CD4-positive, alpha-beta T cell treated with Interleukin-12 subunit alpha and Interleukin-12 subunit beta, for 1 hour (primary cell): Measurements from ENCODE around the gene B4GALNT2.
"Not testable (repeated sequence)": the region's sequence is repeated elsewhere in the genome, so short reads cannot be mapped to it uniquely, and the experiment has no call there.

ENCODE experiments used
- DNase-seq: peaks from one replicate; pipeline ENCODE4 v3.0.0-alpha.2; 2020

B4GALNT2 gene

DNA sequence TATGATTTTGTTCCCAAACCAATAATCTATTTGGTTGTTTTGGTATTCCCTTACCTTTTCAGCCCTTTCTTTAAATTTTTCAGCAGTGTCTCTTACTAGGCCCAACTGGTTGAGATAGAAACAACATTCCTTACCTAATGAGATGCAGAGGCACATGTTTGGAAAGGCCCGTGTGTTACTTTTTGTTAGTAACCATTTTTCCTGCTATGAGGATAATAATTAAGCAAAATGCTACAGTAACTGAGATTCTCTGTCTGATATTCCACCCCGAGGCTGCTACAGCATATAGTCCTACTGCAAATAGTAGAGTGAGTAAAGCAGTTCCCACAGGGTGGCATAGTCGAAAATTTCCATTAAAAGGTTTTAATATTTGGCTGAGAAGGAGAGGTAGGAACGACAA is 10.0 kb upstream of the B4GALNT2 start:
- no peak for DNase-seq

DNA sequence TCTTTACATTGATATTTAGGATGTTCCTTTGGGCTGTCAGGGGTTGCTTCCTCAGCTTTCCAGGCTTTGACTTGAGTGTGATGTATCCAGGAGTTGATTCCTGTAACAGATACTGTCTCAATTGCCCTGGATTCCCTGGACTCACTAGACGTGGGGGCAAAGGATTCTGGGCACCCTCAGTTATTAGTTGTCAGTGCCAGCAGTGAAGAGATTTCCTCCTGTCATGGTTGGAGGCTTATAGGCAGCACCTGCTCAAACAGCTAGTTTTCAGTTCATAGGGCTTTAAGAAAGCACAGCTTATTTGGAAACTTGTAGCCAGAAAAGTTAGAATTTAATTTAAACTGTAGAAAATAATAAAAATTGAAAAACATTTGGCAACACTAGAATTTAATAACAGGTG is 9.5 kb upstream of the B4GALNT2 start:
- DNase-seq, result no peak

DNA sequence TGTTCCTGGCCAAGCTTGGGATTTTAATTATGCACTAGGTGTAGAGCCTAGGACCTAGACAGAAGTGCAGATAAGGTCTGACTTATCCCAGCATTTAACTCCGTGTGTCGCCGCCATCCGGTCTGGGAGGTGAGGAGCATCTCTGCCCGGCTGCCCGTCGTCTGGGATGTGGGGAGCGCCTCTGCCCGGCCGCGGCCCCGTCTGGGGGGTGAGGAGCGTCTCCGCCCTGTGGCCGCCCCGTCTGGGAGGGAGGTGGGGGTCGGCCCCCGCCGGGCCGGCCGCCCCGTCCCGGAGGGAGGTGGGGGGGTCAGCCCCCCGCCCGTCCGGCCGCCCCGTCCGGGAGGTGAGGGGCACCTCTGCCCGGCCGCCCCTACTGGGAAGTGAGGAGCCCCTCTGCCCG is 7.1 kb upstream of the B4GALNT2 start:
- DNase-seq, result no peak

DNA sequence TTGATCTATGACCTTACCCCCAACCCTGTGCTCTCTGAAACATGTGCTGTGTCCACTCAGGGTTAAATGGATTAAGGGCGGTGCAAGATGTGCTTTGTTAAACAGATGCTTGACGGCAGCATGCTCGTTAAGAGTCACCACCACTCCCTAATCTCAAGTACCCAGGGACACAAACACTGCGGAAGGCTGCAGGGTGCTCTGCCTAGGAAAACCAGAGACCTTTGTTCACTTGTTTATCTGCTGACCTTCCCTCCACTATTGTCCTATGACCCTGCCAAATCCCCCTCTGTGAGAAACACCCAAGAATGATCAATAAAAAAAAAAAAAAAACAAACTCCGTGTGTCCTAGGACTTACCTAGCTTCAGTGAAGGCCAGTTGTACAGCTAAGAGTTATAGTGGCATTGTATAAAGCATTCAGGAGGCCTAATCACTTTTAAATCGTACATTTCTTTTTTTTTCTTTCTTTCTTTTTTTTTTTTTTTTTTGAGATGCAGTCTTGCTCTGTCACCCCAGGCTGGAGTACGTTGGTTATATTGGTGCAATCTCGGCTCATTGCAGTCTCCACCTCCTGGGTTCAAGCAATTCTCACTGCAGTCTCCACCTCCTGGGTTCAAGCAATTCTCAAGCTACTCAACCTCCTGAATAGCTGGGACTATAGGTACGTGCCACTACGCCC is 6.2 kb upstream of the B4GALNT2 start:
- not testable (repeated sequence) for DNase-seq

DNA sequence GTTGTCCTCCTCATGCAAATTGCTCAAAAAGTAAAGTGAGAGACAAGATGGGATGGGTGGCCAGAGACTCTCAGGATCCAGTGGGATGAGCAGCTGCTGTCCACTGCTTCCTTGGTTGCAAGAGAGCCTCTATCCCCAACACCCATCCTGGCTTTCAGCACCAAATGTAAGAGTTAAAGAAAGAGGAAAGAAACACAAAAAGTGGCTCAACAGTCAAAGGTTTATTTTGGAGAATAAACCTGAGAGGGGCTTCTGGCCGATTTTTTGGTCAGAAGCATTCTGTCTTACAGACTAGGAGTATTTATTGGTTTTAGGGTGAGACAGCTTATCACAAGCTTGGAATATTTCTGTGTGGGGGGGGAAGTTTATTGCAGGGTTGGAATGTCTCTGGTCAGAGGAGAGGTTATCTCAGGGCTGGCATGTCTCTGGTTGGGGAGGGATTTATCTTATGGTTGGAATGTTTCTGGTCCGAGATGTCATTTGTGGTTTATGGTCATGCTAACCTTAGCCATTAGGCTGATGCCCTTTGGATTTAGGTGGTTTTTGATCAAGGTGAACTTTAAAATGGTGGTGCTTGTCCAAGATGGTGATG is 3.1 kb upstream of the B4GALNT2 start:
- DNase-seq, result not testable (repeated sequence)

DNA sequence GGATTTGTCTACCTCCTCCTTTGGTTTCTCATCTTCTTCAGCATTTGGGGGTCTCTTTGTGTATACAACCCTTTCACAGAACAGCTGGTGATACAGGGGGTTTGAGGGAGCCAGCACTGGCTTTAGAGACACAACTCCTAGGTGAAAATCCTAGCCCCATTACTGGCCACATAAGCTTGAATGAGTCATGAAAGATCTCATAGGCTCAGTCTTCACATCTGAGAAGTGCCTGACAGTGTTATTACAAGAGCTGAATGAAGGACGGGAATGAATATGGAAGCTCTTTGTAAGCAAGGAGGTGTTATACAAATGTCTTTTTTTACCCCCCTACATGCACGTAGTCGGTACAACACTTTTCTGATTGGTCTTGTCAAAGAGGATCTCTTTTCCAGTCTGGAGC is 1.7 kb upstream of the B4GALNT2 start:
- no peak for DNase-seq

DNA sequence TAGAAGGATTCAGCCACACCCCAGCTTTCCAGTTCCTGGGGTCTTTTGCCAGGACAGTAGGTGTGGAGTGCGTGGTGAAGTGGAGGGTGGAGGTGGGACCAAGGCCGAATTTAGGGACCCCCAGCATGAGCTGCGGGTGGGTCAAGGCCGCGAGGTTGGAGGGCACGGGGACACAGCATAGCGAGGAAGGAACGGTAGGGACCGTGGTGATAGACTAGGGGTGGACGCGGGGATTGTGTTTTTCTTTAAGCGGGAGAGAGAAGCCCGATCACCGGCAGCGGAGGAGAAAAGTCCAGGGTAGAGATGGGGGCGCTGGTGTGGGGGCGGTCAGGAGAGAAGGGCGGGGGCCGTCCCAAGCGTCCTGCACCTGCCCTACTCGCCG is 261 bp upstream of the B4GALNT2 start:
- DNase-seq, result no peak

DNA sequence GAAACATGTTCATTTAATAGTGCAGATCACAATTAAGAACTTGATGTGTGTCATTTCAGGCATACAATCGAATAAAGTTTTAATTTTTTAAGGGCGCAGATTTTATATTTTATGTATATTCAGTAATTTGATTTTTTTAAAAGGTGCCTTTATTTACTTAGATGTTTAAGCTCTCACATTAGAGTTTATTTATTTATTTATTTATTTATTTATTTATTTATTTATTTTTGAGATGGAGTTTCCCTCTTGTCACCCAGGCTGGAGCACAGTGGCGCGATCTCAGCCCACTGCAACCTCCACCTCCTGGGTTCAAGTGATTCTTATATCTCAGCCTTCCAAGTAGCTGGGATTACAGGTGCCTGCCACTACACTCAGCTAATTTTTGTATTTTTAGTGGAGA is 3.8 kb downstream of the B4GALNT2 start:
- no peak for DNase-seq

DNA sequence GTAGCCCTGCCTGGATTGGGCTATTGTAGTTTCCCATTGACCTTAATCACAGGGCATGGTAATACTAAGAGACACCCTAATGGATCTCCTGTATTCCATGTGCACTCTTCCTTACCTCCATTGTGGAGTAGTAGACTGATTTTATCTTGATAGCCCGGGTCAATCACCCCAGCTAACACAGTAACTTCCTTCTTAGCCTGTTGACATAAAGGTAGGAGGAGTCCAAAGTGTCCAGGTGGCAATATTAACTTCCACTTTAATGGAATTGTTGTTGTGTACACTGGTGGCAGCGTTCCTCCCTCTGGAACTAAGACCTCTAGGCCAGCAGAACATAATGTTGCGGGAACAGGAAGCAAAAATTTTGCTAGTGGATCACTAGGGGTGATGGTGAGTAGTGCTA is 13.1 kb downstream of the B4GALNT2 start:
- not testable (repeated sequence) for DNase-seq

DNA sequence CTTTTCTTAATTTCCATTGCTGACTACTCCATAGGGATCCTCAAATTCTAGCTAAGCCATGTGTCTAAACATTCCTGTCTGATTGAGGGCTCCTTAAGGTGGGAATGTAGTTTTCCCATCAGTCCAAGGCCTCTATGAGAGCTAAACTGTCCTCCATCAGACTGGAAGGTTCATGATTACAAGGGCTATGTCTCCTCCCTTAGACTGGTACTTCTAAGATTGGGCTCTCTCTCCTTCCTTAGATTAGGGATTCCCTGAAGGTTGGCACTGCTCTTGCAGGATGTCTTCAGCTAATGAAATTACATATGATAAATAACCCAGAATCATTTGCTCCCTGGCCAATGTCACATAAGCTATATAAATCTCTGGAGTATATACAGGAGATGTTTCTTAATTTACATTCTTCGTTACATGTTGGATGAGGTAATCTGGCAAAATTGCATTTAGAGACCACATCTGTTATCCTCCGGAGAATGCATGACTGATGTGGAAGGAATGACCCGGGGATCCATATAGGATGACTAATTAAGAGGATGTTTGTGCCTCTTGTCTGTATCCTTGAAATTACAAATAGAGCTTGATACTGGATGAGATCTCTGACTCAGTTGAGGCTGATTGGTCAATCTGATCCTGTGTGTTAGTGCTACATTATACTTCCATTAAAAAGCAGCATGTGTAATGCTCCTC is 14.2 kb downstream of the B4GALNT2 start:
- DNase-seq, result no peak

DNA sequence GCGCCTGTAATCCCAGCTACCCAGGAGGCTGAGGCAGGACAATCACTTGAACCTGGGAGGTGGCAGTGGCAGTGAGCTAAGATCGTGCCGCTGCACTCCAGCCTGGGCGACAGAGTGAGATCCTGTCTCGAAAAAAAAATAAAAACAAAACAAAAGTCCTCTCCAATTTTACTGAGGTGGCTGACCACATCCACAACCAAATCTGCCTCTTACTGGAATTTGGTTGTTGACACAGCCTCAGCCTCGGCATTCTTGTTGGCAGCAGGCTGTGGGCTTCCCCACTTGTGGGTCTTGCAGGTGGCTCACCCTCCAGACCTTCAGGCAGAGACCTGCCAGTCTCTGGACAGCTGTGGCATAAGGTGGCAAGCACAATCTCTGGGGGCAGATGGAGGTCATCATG is 15.6 kb downstream of the B4GALNT2 start:
- no peak for DNase-seq

DNA sequence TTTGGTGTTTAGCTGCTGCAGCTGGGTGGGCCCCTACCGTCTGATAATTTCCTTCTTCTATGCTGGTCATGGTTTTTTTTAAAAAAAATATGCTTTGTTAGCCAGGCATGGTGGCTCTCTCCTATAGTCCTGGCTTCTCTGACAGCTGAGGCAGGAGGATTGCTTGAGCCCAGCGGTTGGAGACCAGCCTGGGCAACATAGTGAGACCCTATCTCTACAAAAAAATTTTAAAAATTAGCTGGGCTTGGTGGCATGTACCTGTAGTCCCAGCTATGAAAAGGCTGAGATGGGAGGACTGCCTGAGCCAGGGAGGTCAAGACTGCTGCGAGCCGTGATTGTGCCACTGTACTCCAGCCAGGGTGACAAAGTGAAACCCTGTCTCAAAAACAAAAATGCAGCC is 19.4 kb downstream of the B4GALNT2 start:
- no peak for DNase-seq

DNA sequence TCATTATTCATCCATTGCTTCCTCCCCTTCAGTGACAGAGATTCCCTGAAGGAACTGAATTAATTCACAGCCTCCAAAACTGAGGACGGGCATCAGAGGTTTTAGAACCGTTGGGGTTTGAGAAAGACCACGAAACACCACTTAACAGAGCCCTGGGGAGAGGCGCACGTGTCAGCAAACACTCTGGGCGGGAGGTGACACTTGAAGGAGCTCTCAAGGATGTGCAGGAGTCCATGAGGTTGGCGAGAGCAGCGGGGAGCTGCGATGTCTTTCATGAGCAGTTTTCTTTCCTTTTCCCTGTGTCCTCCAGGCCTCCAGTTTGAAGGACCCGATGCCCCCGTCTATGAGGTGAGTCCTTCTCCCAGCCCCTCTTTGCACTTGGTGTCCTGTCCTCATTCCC is 23.7 kb downstream of the B4GALNT2 start:
- DNase-seq, result no peak

DNA sequence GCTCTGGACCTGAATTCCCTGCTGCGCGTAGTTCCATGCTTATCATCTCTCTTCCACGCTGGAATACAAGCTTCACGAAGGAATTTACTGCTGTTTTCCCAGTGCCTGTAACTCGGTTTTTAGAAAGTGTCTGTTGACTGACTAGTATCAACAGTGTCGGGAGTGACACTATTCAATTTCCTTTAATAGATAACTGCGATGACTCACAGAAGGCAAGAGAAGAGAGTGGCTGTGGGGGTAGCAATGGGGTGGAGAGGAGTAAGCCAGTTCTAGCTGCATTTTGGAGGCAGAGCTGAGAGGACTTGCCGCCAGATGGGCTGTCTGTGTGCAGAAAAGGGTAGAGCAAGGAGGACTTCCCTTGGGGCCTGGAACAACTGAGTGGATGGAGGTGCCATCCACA is 25.2 kb downstream of the B4GALNT2 start:
- no peak for DNase-seq

DNA sequence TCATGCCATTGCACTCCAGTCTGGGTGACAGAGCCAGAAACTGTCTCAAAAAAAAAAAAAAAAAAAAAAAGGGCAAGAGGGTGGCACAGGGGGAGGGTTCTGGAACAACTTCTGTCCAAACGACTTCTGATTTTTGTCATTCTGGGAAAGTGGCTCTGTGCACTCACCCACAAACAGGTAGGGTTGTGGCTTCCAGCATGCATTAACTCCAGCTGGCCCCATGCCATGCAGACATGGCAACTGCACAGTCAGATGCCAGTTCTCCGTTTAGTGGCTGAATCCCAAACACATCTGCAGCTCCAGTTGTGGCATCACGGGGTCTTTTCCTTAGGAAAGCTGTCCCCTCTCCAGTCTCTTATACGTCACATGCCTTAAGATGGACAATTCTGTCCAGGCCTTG is 30.3 kb downstream of the B4GALNT2 start:
- no peak for DNase-seq

DNA sequence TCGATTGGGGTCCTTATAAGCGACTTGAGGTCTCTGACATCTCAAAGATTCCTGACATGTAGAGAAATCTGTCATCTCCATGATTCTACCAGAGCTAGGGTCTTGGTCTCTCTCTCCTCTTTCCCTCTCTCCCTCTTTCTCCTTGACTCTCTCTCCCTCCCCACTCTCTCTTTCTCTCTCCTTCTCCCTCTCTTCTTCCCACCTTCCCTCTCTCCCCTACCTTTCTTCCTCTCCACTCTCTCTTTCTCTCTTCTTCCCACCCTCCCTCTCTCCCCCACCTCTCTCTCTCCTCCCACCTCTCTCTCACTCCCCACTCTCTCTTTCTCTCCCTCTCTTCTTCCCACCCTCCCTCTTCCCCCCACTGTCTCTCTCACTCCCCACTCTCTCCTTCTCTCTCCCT is 32.6 kb downstream of the B4GALNT2 start:
- no peak for DNase-seq

DNA sequence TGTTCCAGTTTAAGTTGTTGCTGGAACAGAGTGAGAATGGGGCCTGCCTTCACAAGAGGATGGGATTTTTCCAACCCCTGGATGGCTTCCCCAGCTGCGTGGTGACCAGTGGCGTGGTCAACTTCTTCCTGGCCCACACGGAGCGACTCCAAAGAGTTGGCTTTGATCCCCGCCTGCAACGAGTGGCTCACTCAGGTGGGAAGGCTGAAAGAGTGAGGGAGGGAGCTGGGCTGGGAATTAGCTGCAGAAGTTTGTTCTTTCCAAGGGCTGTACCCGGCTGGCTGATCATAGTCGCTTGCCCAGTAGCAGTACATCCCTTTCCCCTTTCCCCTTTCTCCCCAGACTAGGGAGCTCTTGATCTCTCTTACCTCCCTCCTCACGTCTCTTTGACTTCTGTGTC is 36.1 kb downstream of the B4GALNT2 start:
- DNase-seq, result no peak

DNA sequence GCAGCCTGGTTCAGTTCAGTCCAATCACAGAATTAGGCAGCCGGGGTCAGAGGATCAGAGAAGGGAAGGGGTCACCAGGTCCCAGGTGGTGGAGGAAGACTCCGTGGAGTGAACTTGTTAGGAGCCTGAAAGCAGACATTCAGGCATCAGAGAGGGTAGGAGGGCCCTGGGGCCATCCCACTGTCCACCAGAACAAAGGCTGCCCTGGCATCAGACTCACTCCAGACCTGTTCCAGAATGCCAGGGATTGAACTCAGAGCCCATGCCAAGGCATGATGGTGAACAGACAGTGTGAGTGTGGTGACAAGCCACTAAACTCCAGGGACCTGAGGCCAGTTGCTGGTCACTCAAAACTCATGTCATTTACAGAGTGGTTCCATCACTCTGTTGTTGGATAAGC is 37.6 kb downstream of the B4GALNT2 start:
- DNase-seq, result no peak

DNA sequence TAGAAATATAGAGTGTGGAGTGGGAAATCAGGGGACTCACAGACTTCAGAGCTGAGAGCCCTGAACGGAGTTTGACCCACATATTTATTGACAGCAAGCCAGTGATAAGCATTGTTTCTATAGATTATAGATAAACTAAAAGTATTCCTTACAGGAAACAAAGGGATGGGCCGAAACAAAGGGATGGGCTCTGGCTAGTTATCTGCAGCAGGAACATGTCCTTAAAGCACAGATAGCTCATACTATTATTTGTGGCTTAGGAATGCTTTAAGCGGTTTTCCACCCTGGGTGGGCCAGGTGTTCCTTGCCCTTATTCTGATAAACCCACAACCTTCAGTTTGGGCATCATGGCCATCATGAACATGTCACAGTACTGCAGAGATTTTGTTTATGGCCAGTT is 38.1 kb downstream of the B4GALNT2 start:
- not testable (repeated sequence) for DNase-seq

DNA sequence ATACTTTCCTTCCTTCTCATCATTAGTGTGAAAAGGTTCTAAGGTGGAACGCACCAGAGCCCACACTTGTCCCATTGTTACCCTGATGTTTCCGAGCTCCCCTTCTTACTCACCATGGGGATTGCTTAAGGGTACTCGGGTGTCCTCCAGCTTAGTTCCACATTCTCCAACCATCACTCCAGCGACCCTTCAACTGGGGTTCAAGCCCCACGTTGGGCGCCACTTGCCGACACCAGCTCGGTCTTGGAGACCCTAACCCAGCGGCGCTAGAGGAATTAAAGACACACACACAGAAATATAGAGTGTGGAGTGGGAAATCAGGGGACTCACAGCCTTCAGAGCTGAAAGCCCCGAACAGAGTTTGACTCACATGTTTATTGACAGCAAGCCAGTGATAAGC is 43.4 kb downstream of the B4GALNT2 start:
- not testable (repeated sequence) for DNase-seq

DNA sequence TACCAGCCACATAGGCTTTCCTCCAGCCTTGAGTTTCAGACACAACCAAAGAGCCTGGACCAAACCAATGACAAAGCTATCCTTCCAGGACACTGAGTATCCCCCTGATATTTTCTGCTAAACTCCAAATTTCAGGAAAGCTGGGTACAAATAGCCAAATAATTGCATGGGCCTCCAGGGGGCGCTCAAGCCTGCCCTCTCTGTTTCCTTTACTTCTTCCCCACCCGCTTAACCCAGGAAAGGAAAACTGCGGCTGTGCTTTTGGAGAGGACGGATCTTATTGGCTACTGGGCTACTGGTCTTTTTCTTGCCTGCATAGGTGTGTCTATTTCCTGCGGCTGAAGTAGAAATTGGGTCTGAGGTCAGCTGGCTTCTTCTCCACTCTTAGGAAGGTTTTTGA is 47.7 kb downstream of the B4GALNT2 start:
- DNase-seq, result peak; percentile 69

DNA sequence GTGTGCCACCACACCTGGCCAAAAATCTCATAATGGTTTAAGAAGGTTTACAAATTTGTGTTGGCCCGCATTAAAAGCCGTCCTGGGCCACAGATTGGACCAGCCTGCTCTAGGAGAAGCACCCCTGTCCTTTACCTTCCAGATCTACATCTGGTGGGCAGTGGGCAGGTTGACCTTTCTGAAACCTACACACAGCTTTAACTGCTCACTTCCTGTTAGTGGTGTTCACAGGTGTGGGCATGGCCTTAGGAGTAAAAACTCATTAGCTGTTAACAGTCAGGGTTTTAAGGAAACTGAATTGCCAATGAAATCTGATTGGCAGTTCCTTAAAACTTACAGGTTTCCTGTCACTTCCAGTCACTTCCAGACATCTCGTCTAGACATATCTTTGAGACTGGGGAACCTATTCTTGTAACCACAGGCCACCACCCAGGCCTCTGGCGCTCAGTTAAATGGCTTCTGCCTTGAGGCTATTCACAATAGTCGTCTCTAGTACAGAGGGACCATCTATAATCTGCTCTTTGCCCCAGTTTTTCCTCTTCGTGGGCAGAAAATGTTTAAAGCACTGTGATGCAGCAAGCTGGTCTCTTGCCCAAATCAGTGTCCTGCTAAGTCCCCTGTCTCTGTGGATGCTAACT is 48.5 kb downstream of the B4GALNT2 start:
- DNase-seq, result no peak

DNA sequence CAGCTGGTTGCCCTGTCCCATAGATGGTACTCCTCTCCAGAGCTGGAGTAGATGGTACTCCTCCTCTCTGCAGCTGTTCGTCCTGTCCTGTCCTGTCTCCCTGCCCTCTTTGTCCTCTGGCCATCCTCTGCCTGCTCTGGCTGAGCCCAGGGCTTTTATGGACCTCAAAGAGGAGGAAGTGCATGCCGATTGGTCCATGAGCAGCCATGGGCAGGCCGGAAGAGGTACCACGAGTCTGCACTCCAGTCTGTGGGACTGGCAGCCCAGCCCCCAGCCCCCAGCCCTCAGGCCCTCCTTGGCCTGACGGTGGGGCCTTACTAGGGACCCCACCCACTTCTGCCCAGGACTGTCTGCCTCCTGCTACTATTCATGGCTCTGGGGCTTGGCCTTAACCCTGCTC is 50.8 kb downstream of the B4GALNT2 start:
- DNase-seq, result no peak

DNA sequence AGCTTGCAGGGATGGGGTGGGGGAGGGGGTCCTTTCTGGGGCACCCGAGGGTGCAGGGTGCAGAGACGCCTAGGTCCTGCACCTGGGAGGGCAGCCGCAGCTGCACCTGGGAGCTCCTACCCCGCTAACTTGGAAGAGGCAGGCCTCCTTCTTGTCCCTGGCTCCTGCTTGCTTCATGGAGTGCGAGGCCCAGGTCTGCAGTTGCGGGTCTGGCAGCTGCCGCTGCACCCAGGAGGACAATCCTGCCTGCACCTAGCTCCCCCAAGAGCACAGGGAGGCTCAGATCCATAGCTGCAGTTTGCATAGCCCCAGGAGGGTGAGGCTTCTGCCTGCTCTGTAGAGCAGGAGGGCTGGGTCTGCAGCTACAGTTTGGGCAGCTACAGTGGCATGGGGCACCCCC is 51.2 kb downstream of the B4GALNT2 start:
- DNase-seq, result no peak
